GM18511 (cell line): ENCODE results near the gene GRPR.
"Not testable (repeated sequence)": the region's sequence is repeated elsewhere in the genome, so short reads cannot be mapped to it uniquely, and the experiment has no call there.

Experiments used
- ATAC-seq: cut with Tn5 transposase; IDR thresholded peaks from one replicate; pipeline ENCODE4 v1.9.1; 2021; ENCODE audit warnings: mild to moderate bottlenecking, moderate library complexity; ENCODE audit not compliant: unreplicated experiment

The GRPR gene

GRCh38 chrX:16175329-16176061 is 52.1 kb downstream of the GRPR start:
- no peak for ATAC-seq

GRCh38 chrX:16177260-16177659 is 53.9 kb downstream of the GRPR start:
- no peak for ATAC-seq

GRCh38 chrX:16183843-16184242 is 60.5 kb downstream of the GRPR start:
- ATAC-seq, result not testable (repeated sequence)

- ATAC-seq, result peak; percentile 100
Observed at GRCh38 chrX:16185725-16186136, 62.4 kb downstream of the GRPR start.

GRCh38 chrX:16186380-16187007 is 63.1 kb downstream of the GRPR start:
- ATAC-seq, result no peak

- ATAC-seq, result no peak
Observed at GRCh38 chrX:16187024-16187760, 63.8 kb downstream of the GRPR start.

- no peak for ATAC-seq
Observed at GRCh38 chrX:16188687-16189086, 65.3 kb downstream of the GRPR start.

GRCh38 chrX:16191605-16192004 is 68.2 kb downstream of the GRPR start:
- no peak for ATAC-seq

GRCh38 chrX:16196829-16197228 is 73.5 kb downstream of the GRPR start:
- ATAC-seq, result no peak

- no peak for ATAC-seq
Observed at GRCh38 chrX:16199343-16199742, 76.0 kb downstream of the GRPR start.

- ATAC-seq, result no peak
Observed at GRCh38 chrX:16202943-16203342, 79.6 kb downstream of the GRPR start.
